GM12878 (cell line): ENCODE data around the gene SRD5A1. TPM values are rescaled to one million over a fixed set of nuclear protein-coding genes. Genes with fewer than 3 reads are reported as not detected.

Source experiments
- ATAC-seq: fragments of 200-7000 bp; cut with Tn5 transposase; 3 replicates; pipeline ENCODE4 v1.9.1; 2020; ENCODE audit warnings: mild to moderate bottlenecking, moderate library complexity
- BruUV-seq: library from RNA; stranded (reverse); fragments of 400-500 nt; replicated peaks from 2 replicates; lab custom pipeline; 2021; lab: Mats Ljungman, UMichigan
- CTCF ChIA-PET: fragments of 300-600 bp; sonication (Branson Sonifier 250); formaldehyde crosslinking; extraction: SDS; loops from one replicate; lab custom pipeline; 2021; ENCODE audit warnings: inconsistent platforms; lab: Yijun Ruan, JAX
- POLR2A ChIA-PET: fragments of 350-600 bp; formaldehyde crosslinking; extraction: SDS; loops from one replicate; lab custom pipeline; 2021; ENCODE audit warnings: inconsistent platforms; lab: Charles Lee
- RAD21 ChIA-PET: fragments of 300-600 bp; sonication (Branson Sonifier 250); formaldehyde crosslinking; loops from one replicate; lab custom pipeline; 2023; ENCODE audit warnings: antibody characterized with exemption; ENCODE audit not compliant: unreplicated experiment; lab: Charles Lee
- SMC1A ChIA-PET: fragments of 300-600 bp; sonication (Branson Sonifier 250); formaldehyde crosslinking; loops from one replicate; lab custom pipeline; 2023; ENCODE audit not compliant: unreplicated experiment, uncharacterized antibody; lab: Charles Lee
- DNase-seq: peaks from one replicate; pipeline ENCODE4 v3.0.0-alpha.2; 2011; ENCODE audit warnings: low read depth, low spot score
- FAIRE-seq: peaks from 3 replicates; lab custom pipeline; 2011; peaks lifted over from hg19 to GRCh38; lab: Jason Lieb, UNC
- H2AFZ ChIP-seq: 2 replicates; pipeline ENCODE4 v1.6.0; 2011; ENCODE audit warnings: low read depth, low read length, control low read depth; ENCODE audit not compliant: control insufficient read depth
- H3K27ac ChIP-seq: 2 replicates; pipeline ENCODE4 v1.5.1; 2011; ENCODE audit warnings: control low read depth; ENCODE audit not compliant: control insufficient read depth, insufficient read depth
- H3K27me3 ChIP-seq, 2 experiments: replicated peaks in 1 of 2; 2 replicates each; pipeline versions ENCODE4 v1.6.0 to v1.6.1; 2011; ENCODE audit warnings: low read length in 1 of 2; ENCODE audit not compliant: control insufficient read depth in 2 of 2, insufficient read depth in 2 of 2
- H3K36me3 ChIP-seq, 2 experiments: 2 replicates each; pipeline ENCODE4 v1.5.1; 2011; ENCODE audit warnings: low read length in 1 of 2; ENCODE audit not compliant: control insufficient read depth in 2 of 2, insufficient read depth in 2 of 2
- H3K4me1 ChIP-seq: 2 replicates; pipeline ENCODE4 v1.6.1; 2011; ENCODE audit warnings: mild to moderate bottlenecking, low read length, moderate library complexity, mixed read lengths; ENCODE audit not compliant: control insufficient read depth, insufficient read depth
- H3K4me2 ChIP-seq: 2 replicates; pipeline ENCODE4 v1.6.0; 2011; ENCODE audit warnings: control low read depth; ENCODE audit not compliant: control insufficient read depth, insufficient read depth
- H3K4me3 ChIP-seq: fragments of 200-600 bp; sonication (generic); 2 replicates; pipeline ENCODE4 v1.5.1; 2016
- H3K79me2 ChIP-seq: 2 replicates; pipeline ENCODE4 v1.6.0; 2011; ENCODE audit warnings: low read length; ENCODE audit not compliant: control insufficient read depth, insufficient read depth
- H3K9ac ChIP-seq: 2 replicates; pipeline ENCODE4 v1.8.0; 2011; ENCODE audit warnings: low read length, control low read depth, mixed read lengths; ENCODE audit not compliant: control insufficient read depth, insufficient read depth
- H3K9me3 ChIP-seq: replicated peaks from 3 replicates; pipeline ENCODE4 v1.5.1; 2011; ENCODE audit warnings: mild to moderate bottlenecking, low read length; ENCODE audit not compliant: control insufficient read depth, insufficient read depth
- H4K20me1 ChIP-seq: 2 replicates; pipeline ENCODE4 v1.6.0; 2011; ENCODE audit not compliant: control insufficient read depth, insufficient read depth
- BRCA1 ChIP-seq: IDR thresholded peaks from 2 replicates; pipeline ENCODE4 v1.6.1; 2011; ENCODE audit warnings: low read depth, low read length, improper control_type of control experiment
- CBX5 ChIP-seq: sonication (generic); IDR thresholded peaks from 2 replicates; pipeline ENCODE4 v1.6.1; 2016; ENCODE audit warnings: low read depth, moderate library complexity, mild to moderate bottlenecking, inconsistent platforms
- CEBPB ChIP-seq, 2 experiments: fragments of 150-350 bp in 1 of 2; IDR thresholded peaks; 2 replicates each; pipeline ENCODE4 v1.6.1; 2012 to 2014; ENCODE audit warnings: low read depth in 2 of 2, low read length in 2 of 2, borderline replicate concordance in 1 of 2, inconsistent platforms in 1 of 2
- HCFC1 ChIP-seq: fragments of 150-350 bp; IDR thresholded peaks from 2 replicates; pipeline ENCODE4 v1.6.1; 2014; ENCODE audit warnings: low read length
- HDGF ChIP-seq: fragments of 450-650 bp; IDR thresholded peaks from 2 replicates; pipeline ENCODE4 v1.6.1; 2016; ENCODE audit warnings: antibody characterized with exemption
- KAT2A ChIP-seq: conservative IDR thresholded peaks from 2 replicates; pipeline ENCODE4 v1.6.1; 2011; ENCODE audit warnings: low read depth, low read length; ENCODE audit not compliant: control insufficient read depth
- MEF2B ChIP-seq: fragments of 450-650 bp; IDR thresholded peaks from 2 replicates; pipeline ENCODE4 v1.6.1; 2018; ENCODE audit warnings: mild to moderate bottlenecking, moderate library complexity; ENCODE audit not compliant: partially characterized antibody, poor library complexity, severe bottlenecking
- MYB ChIP-seq: fragments of 150-350 bp; IDR thresholded peaks from 2 replicates; pipeline ENCODE4 v1.6.1; 2014; ENCODE audit warnings: mild to moderate bottlenecking, low read depth, low read length, borderline replicate concordance
- NBN ChIP-seq: fragments of 450-650 bp; IDR thresholded peaks from 2 replicates; pipeline ENCODE4 v1.6.1; 2016
- NR2C1 ChIP-seq: fragments of 450-650 bp; IDR thresholded peaks from 2 replicates; pipeline ENCODE4 v1.6.1; 2017; ENCODE audit warnings: antibody characterized with exemption, mild to moderate bottlenecking, moderate library complexity
- PAX5 ChIP-seq: IDR thresholded peaks from 2 replicates; pipeline ENCODE4 v1.6.1; 2011; ENCODE audit warnings: low read depth, low read length, borderline replicate concordance
- RFX5 ChIP-seq: IDR thresholded peaks from 2 replicates; pipeline ENCODE4 v1.6.1; 2011; ENCODE audit warnings: low read depth, low read length, improper control_type of control experiment
- TBL1XR1 ChIP-seq: IDR thresholded peaks from 2 replicates; pipeline ENCODE4 v1.6.1; 2012; ENCODE audit warnings: low read depth, low read length, improper control_type of control experiment
- TCF3 ChIP-seq: IDR thresholded peaks from 2 replicates; pipeline ENCODE4 v1.6.1; 2012; ENCODE audit warnings: low read depth, mild to moderate bottlenecking, low read length, borderline replicate concordance; ENCODE audit not compliant: insufficient read depth
- ZNF274 ChIP-seq: IDR thresholded peaks from one replicate; pipeline ENCODE4 v1.8.0; 2011; ENCODE audit not compliant: insufficient read length, insufficient read depth
- ZNF592 ChIP-seq: fragments of 450-650 bp; IDR thresholded peaks from 2 replicates; pipeline ENCODE4 v1.6.1; 2017; ENCODE audit warnings: mild to moderate bottlenecking, moderate library complexity
- ZZZ3 ChIP-seq: IDR thresholded peaks from 2 replicates; pipeline ENCODE4 v1.6.1; 2011; ENCODE audit warnings: low read depth; ENCODE audit not compliant: control insufficient read depth, insufficient read length
- WGBS: methylation state at CpG from one replicate; pipeline ENCODE4 v1.1.6; 2016; ENCODE audit warnings: low lambda C conversion rate; ENCODE audit not compliant: insufficient replicate concordance, insufficient coverage; ENCODE audit errors: missing lambda C conversion rate; 5-methylcytosine and 5-hydroxymethylcytosine counted together
- in situ Hi-C: fragments of 300-500 bp; cut with MboI; formaldehyde crosslinking; loops from 9 replicates; pipeline ENCODE4 v1.14.3; 2018; ENCODE audit warnings: mixed read lengths
- intact Hi-C: fragments of 100-400 bp; cut with micrococcal nuclease; formaldehyde crosslinking; loops from one replicate; pipeline ENCODE4 v1.14.2; 2022; ENCODE audit not compliant: unreplicated experiment
- polyA plus RNA-seq, 11 experiments: library from polyadenylated mRNA; depleted of rRNA in 4 of 11; unstranded in 6 of 11; stranded (reverse) in 5 of 11; fragments of >200 nt; fragmentation: Nextera tagmentation in 4 of 11; fragmentation: Illumina TruSeq in 1 of 11; extraction: Ambion mirVana in 4 of 11; extraction: Trizol in 1 of 11; gene quantifications; 1 replicate in 1 of 11; 2 replicates in 10 of 11; pipeline versions ENCODE4 v1.2.1 to v1.2.3, GENCODE V29; 2011 to 2016; ENCODE audit warnings: inconsistent platforms in 2 of 11, missing spikeins in 2 of 11, low read depth in 1 of 11
- total RNA-seq, 4 experiments: library from RNA; depleted of rRNA in 3 of 4; stranded (reverse); fragments of >200 nt in 3 of 4; fragmentation: Illumina TruSeq in 1 of 4; extraction: Trizol in 1 of 4; gene quantifications; 2 replicates each; pipeline versions ENCODE4 v1.2.1 to v1.2.3, GENCODE V29; 2013 to 2021

Gene SRD5A1
- total and polyA plus RNA-seq, 10 of the 15 experiments (the other 5 are each of a cell fraction or from before 2014, with no cell fraction given): 0.76 to 20.1 (median 12.3) TPM

DNA sequence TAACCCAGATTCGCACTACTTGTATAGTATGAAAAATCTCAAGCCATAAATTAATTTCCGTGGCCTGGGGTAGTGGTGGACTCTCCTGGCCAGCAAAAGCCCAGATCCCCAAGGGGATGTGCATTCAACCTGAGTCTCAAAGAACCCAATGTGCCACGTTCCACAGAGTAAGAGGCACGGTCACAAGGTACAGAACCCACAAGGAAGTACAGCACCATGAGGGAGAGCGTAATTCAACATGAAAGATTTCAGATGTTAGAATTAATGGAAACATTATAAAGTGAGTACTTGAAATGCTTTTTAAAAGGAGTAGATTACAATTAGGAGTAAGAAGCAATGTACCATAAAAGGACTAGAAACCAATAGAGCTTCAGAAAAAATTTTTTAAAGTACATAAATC lies 23.4 kb downstream of the SRD5A1 start:
- POLR2A ChIA-PET: no interaction called here
- FAIRE-seq: no peak
- no peak overlapping the region for H3K9ac ChIP-seq
- no peaks in the 10 kb centered on the region; the same call in 2 of the 3 replicates for H3K9me3 ChIP-seq
- H3K27me3 ChIP-seq: no peaks in the 10 kb centered on the region
- BruUV-seq: no TSS peak
- H3K36me3 ChIP-seq: peaks cover 3 to 12% of the 10 kb centered on the region in 2 experiments; a peak in 3 of 4 replicates
- intact Hi-C loops: no loop called here
- H2AFZ ChIP-seq: no peak overlapping the region
- WGBS: 99% methylated on average over 5 of the region's 5 CpGs
- CTCF ChIA-PET: no interaction called here
- no peak overlapping the region for H3K4me2 ChIP-seq
- no peak overlapping the region for H3K4me3 ChIP-seq
- no peaks in the 10 kb centered on the region for H4K20me1 ChIP-seq
- RAD21 ChIA-PET: no interaction called here
- in situ Hi-C loops: no loop called here
- no peak for ATAC-seq
- no peaks in the 10 kb centered on the region for H3K79me2 ChIP-seq
- no peak overlapping the region for H3K27ac ChIP-seq
- DNase-seq: no peak
- SMC1A ChIA-PET: interaction anchor here (1.0 kb wide), 1 partner anchor 10 kb away, joined by 3 read pairs; no protein-coding TSS in a partner anchor
- H3K4me1 ChIP-seq: peaks cover 13% of the 10 kb centered on the region
- no peak for TF ChIP-seq PAX5
- no peak for TF ChIP-seq RFX5
- no peak for TF ChIP-seq NBN
- no peak for TF ChIP-seq TCF3
- no peak for TF ChIP-seq MYB
- no peak for TF ChIP-seq CBX5
- TF ChIP-seq HDGF: no peak
- no peak for TF ChIP-seq ZNF592
- TF ChIP-seq MEF2B: no peak
- no peak for TF ChIP-seq NR2C1
- no peak for TF ChIP-seq KAT2A
- no peak for TF ChIP-seq BRCA1
- no peak for TF ChIP-seq CEBPB (IDR thresholded peaks at IDR 0.05; ENCODE audit: borderline replicate concordance in 1 of 2, low read depth in 2 of 2, low read length in 2 of 2)
- TF ChIP-seq TBL1XR1: no peak
- TF ChIP-seq HCFC1: no peak
- no peak for TF ChIP-seq ZZZ3
- TF ChIP-seq ZNF274: no peak
